GM20431 (cell line): ENCODE data around the gene EPHB2.

Experiments
- in situ Hi-C: fragments of 300-500 bp; cut with MseI, MboI; formaldehyde crosslinking; loops from one replicate; pipeline ENCODE4 v1.15.0; 2020; ENCODE audit warnings: low sequenced_read_pairs; ENCODE audit not compliant: unreplicated experiment

The EPHB2 gene

DNA sequence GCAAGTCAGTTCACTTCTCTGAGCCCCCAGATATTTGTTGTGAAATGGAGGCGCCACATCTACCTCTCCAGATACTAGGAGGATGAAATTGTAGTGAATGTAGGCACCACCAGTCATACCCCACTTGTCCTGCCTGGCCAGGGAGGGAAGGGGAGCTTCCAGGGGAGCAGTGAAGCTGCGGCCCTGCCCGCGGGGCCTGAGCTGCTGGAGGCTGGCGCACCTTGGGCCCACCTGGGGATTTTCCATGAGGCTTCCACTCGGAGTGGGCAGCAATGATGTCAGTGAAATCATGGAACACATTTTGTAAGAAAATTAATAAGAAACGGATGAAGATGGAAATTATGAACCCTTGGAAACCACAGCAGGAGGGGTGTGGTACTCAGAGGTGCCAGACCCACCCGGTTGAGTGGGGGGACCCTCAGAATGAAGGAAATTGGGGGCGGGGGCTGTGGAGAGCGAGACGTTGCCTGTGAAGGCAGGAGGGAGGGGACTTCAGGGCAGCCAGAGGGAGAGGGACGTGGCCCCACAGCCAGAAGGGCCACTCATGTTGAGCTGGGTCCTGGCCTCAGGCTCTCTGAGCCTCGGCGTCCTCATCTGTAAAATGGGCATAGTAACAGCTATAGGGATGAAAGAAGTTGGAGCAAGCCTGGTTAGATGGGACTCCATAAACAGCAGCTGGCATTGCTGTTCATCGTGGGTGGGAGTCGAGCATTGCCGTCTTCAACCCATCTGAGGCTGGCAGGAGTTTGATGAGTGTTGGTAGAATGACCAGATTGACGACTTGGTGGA, 101.6 kb downstream of the EPHB2 start:
- in situ Hi-C loops = no loop called here

DNA sequence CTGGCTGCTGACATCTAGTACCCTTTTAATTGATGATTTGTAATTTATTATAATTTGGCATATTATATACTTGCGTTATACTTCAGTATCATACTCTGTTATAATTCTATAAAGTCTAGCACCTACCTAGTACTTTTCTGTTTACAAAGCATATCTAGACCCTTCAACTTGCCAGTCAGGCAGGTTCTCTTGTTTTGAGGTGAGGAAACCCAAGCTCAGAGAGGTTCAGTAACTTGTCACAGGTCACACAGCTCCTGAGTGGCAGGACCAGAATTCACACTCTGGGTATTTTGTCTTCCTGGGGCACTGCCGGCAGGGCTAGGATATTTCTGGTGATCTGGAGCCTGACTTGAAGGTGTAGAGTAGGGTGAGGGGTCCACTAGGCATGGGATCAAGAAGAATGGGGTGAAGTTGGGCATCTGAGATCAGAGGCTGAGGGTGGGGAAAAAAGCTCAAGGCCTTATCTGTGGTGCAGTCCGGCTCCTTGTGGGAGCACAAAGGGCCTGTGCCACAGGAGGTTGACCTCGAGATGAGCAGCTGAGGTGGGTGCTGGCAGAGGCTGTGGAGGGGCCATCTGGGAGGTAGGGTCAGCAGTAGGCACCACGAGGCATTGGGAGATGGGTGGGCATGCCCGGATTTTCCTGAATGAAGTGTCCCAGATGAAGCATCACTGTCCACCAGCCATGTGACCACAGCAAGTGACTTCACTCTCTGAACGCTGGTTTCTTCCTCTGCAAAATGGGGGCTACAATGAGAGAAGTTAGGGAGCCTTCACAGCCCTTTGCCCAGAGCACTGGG, 102.6 kb downstream of the EPHB2 start:
- in situ Hi-C loops = no loop called here

- in situ Hi-C loops = no loop called here
Measured at GRCh38 chr1:22814176-22815042, 103.8 kb downstream of the EPHB2 start.

DNA sequence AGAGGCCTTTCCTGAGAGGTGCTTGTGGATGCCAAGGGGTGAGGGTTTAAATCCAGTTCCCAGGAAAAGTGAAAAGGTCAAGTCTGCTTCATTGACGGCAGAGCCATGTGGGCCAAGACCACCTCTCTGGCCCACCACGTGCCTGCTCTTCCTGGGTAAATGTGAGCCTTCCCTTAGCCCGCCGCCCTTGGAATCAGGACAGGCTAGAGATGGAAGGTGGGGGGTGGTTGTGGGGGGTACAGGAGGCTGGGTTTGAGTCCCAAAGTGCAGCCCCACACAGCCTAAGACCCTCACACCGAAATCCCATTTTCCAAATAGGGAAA, 104.4 kb downstream of the EPHB2 start:
- in situ Hi-C loops = no loop called here

DNA sequence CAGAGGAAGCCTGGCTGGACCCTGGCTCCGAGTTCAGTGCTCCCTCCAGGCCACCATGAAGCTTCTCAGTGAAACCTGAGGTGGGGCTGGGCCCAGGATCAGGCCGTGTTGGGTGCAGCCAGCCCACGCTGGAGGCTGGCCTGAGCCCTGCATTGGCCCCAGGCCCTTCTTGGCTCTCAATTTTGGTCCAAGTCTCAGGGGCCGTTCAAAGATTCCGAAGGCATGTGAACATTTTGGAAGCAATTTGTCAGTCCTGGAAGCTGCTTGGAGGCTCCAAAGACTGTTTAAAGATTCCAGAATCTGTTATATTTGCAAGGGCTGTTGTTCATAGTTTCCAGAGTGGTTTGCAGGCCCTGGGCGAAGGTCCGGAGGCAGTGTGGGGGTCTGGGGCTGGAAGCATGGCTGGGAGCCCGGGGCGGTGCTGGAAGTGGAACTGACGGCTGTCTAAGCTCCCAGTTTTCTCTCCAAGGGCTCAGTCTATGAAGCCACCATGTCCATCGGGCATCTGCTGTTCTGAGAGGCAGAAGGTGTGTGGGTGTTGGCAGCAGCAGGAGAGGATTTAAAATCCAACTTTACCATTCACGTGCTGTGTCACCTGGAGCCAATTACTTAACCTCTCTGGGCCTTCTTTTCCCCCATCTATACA, 104.9 kb downstream of the EPHB2 start:
- in situ Hi-C loops = no loop called here

DNA sequence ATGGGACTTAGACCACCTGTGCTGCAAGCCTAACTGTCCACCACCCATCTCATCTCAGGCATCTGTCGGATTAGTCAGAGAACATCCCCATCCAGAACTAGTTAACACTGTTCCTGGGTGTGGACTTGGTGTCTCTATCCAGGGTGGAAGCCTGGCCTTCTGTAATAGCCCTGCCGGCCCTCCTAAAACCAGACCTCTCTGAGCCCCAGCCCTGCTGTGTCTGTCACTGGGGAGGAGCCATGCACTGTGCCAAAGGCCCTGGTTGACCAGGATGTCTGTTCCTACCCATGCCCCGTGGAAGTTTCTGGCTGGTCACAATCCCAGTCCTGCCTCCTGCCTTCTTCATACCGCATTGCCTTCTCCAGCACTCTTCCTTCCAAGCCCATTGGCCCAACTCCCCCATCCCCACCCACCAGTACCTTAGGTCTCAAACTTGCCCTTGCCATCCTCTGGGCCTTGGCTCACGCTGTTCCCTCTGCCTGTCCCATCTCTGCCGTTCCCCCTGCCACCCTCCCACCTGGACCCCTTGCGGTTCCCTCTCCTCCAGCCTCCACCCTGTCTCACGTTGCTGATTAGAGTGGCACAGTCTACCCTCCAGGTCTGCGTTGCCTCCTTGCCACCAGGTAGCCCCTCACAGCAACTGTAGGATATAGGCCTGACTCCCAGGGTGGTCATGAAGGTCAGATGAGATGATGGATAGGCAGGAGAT, 105.6 kb downstream of the EPHB2 start:
- in situ Hi-C loops = no loop called here

DNA sequence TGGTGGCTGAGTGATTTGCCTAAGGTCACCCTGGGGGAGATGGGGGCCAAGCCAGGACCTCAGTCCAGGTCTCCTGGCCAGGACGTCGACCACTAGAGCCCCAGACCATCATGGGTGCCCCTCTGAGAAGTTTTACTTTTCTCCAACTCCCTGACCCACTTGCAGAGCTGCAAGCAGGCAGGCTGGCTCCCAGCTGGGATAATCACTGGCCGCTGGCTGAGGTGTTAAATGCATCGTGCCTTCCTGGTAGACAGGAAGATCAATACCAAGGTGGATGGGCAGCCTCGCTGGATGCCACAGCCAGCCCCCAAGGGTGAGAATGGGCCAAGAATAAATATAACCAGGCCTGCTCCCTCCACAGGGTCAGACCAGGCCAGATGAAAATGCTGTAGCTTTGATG, 106.2 kb downstream of the EPHB2 start:
- in situ Hi-C loops = no loop called here

DNA sequence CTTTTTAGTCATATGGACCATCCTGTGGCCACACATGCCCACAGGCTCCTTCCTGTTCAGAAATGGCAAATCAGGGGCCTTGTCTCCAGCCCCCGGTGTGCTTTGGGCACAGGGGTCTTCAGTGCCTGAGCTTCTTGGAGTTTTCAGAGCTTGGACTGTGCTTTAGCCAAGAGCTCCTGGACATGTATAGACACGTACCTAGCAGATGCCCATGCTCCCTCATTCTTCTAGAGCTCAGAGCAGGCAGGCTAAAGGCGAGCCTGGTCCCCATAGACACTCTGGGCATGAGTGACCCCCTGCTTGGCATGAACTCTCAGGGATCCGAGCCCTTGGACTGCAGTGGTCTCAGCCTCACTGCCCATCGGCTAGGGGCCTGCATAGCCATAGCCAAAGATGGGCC, 106.8 kb downstream of the EPHB2 start:
- in situ Hi-C loops = no loop called here

DNA sequence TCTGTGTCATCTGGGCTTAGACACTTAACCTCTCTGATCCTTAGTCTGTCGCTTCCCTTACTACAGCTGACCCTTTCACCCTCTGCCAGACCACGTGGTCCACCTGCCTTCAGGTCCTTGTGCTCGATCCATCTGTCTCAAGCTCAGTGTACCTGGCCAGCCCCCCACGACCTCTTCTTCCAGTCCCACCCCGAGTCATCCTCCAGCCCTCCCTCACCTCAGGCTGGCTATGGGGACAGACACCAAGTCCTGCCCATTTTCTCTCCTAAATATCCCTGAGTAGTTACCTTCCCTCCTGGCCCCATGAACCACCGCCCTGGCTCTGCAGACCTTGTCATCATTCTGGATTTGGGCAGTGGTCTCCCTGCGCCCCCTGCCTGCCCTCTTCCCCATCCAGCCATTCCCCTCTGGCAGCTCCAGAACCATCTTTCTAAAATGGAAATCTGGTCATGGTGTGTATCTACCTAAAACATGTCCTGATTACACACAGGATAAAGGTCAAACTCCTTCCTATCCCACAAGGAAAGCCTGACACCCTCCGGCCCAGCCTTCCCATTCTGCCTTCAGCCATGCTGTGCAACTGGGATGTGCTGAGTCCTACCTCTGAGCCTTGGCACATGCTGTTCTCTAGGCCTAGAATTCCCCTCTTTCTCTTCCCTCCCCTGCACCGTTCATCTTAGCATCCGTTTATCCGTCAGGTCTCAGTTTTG, 107.6 kb downstream of the EPHB2 start:
- in situ Hi-C loops = no loop called here

DNA sequence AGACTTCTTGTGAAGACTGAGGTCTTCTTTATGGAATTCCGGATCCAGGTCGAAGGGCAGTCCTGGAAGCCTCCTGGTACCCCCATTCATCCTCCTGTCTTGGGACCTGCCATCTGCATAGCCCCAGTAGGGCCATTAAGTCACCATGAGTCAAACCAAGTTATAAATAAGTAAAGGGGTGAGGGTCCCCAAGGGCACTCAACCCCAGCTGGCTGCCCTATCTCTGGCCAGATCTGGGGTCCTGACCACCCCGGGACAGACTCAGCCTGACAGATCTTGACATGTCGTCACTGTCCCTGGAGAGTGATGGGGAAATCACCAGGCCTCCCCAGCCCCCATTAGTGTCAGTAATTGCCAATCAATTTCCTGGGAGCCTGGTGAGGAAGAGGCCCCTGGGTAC, 108.7 kb downstream of the EPHB2 start:
- in situ Hi-C loops = no loop called here

- in situ Hi-C loops = no loop called here
Measured at GRCh38 chr1:22821027-22821426, 110.4 kb downstream of the EPHB2 start.

DNA sequence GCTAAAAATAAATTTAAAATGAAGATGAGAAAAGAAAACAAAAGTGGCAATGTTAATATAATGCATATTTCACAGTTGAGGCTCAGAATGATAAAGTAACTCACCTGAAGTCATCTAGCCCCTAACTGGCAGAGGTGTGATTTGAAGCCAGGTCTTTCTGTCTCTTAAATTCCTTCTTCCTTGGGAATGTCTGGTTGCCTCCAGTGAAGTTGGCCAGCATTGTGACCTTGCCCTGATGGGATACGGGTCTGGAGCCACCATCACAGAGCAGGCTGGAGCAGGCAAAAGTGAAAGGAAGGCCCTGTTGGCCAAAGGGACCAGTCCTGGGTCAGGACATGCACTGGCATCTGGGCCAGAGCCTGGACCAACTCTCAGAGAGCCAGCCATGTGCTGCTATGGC, 111.7 kb downstream of the EPHB2 start:
- in situ Hi-C loops = no loop called here

DNA sequence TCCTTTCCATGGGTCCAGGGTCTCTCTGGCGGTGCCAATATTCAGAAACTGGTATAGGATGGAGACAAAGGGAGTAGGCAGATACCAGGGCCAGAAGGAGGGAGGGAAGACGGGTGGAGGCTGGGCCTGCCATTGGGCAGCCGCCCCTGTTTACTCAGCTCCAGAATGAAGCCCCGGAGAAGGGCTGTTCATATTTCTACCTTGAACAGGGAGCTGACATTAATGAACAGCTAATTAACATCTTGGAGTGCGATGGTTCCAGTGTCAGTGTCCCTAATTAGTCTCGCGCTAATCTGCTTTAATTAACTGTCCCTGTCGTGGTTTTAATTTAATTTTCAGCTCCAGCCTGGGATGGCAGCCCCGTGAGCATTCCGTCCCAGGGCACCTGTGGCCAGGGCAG, 113.8 kb downstream of the EPHB2 start:
- in situ Hi-C loops = no loop called here

GRCh38 chr1:22824975-22825374, 114.3 kb downstream of the EPHB2 start:
- in situ Hi-C loops = no loop called here

GRCh38 chr1:22825486-22826189, 115.0 kb downstream of the EPHB2 start:
- in situ Hi-C loops = no loop called here

GRCh38 chr1:22826604-22827580, 116.3 kb downstream of the EPHB2 start:
- in situ Hi-C loops = no loop called here
